Measurements from ENCODE around the gene WFIKKN1. TPM values are rescaled to one million over a fixed set of nuclear protein-coding genes. Genes with fewer than 3 reads are reported as not detected.

The WFIKKN1 gene
- total RNA-seq, 1 experiment from 2014 or later, result 0.07 TPM

DNA sequence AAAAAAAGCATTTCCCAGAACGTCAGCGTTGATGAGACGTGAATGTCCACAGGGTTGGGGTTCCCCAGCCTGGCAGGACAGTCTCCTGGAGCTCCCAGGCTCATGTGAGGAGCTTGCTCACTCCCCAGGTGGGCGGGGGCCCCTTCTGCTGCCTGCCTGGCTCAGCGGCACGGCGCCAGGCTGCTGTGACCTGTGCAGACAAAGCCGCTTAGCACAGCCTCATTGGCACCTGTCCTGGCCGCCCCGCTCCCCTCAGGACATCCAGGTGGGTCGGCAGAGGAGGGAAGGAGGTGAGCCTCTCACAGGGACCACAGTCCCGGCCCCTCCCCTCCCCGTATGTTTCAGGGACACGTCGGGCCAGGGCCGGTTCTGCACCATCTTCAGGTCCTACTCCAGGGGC is 12.9 kb upstream of the WFIKKN1 start:
- DNase-seq (ENCODE audit: low read depth), result no peak
- in situ Hi-C loops (cut with HindIII; ENCODE audit: low pct_unique_long_range_greater_than_20kb, low sequenced_read_pairs), result no loop called here

DNA sequence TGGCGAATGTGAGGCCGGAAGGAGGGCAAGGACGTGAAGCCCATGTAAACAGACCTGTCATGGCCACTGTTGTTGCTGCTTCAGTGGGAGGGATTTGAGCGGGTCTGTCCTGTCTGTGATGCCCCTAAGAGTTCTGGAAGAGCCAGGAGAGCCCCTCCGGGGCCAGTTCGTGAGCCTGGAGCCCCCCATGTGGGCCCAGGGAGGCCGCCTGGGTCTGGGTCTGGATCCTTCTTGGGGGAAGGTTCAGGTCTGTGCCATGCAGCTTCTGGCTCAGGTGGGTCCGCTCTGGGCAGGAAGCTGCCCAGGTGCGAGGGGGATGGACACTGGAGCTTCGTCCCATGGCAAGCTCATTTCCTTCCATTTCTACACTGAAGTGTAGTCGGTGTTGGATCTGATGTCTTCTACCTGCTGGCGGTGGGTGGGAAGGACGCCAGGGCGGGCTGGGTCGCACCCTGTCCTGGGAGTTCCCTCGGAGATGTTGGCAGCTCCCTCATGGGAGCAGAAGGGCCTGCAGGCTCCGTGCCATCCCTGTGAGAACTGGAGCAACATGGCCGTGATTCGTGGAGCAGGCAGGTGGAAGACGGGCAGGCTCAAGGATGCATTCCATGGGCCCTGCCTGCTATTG is 11.2 kb upstream of the WFIKKN1 start:
- no peak for DNase-seq (ENCODE audit: low read depth)
- in situ Hi-C loops (cut with HindIII; ENCODE audit: low pct_unique_long_range_greater_than_20kb, low sequenced_read_pairs), result no loop called here

DNA sequence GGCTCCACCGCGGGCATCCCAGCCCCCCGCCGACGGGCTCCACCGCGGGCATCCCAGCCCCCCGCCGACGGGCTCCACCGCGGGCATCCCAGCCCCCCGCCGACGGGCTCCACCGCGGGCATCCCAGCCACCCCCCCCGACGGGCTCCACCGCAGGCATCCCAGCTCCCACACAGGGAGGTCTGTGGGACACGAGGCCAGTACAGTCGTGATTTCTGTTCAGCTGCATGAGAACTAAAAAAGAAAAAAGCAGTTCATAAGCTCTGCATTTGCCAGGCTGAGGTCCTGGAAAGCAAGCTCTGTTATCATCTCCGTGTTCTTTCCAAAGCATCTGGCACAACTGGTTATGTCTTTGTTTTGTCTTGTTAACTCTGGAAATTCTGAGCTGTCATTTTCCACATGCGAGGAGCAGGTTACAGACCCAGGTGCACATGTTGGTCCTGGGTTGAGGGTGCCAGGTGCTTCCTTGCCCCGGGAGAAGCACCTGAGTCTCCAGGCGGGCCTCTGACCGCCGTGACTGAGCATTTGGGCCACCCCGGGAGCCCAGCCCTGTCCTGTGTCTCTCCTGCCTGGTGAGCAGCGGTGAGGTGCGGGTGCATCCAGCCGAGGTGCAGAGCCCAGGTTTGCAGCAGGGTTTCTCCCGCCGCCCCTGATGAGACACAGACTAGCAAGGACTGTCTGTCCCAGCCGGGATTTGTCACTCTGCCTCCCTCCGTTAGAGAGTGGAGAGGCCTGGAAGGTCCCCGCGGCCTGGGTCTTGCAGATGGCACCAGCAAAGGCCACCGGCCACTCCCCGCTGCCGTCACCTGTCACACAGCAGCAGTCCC is 9.9 kb upstream of the WFIKKN1 start:
- no peak for DNase-seq (ENCODE audit: low read depth)
- in situ Hi-C loops (cut with HindIII; ENCODE audit: low pct_unique_long_range_greater_than_20kb, low sequenced_read_pairs), result no loop called here

DNA sequence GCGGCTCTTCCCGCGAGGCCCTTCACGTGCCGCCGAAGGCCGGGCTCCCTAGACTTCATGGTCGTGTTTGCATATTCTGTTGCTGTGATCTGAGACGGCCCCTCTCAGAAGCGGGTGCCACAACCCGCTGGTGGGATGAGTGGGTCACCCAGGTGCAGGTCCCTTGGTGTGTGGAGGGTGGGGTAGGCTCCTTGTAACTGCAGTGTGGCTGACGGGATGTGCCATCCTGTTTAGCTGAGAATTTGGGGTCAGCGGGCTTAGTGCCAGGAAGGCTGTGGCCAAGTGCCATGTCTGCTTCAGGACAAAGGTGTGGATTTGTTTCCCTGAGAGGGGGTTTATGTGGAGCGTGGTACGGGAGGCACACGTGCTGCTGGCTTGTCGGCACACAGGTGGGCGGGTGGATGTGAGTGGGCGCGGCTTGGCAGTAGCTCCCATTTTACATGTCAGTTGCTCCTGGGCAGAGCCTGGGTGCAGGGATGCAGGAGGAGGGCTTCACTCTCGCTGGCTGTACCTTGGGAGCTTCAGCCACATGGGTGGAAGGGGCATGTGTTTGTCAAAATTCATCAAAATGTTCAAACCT is 9.2 kb upstream of the WFIKKN1 start:
- in situ Hi-C loops (cut with HindIII; ENCODE audit: low pct_unique_long_range_greater_than_20kb, low sequenced_read_pairs), result no loop called here
- no peak for DNase-seq (ENCODE audit: low read depth)

DNA sequence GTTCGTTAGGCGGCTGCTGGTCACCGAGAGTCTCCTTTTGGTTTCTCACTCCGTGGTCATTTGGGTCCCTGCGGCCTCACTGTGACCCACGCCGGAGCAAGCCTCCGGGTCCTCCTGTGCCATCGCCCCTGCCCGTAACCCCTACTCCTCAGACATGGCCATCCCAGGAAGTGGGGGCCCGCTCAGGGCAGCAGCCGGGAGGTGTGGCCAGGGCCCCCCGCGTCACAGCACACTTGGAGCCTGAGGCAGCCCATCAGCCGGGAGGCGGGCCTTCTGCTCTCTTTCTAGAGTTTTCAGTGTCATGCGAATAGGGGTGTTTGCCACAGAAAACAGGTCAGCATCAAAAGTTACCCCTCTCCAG is 7.9 kb upstream of the WFIKKN1 start:
- DNase-seq (ENCODE audit: low read depth), result no peak
- in situ Hi-C loops (cut with HindIII; ENCODE audit: low pct_unique_long_range_greater_than_20kb, low sequenced_read_pairs), result no loop called here

DNA sequence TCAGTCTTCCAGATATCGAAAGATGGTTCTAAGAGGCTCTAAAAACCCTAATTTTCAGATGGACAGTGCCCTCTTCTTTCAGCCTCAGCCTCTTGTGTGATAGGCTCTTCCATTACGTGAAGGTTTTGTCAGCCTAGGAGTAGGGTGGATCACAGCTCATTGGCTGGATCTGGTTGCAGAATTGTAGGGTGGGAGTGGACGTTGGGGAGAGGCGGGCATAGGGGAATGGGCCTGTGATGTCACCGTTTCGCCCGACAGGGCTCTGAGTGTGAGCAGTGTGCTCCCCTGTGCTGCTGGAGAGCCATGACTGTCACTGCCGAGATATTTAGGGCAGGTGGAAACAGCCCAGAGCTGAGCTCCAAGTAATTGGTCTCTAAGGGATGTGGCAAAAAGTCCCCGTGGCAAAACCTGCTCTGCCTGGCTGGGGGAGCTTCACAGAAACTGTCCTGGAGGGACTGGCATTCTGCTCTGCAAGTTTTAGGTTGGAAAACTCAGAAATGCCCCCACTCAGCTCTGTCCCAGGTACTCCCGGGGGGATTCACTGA is 6.2 kb upstream of the WFIKKN1 start:
- no peak for DNase-seq (ENCODE audit: low read depth)
- in situ Hi-C loops (cut with HindIII; ENCODE audit: low pct_unique_long_range_greater_than_20kb, low sequenced_read_pairs), result no loop called here

DNA sequence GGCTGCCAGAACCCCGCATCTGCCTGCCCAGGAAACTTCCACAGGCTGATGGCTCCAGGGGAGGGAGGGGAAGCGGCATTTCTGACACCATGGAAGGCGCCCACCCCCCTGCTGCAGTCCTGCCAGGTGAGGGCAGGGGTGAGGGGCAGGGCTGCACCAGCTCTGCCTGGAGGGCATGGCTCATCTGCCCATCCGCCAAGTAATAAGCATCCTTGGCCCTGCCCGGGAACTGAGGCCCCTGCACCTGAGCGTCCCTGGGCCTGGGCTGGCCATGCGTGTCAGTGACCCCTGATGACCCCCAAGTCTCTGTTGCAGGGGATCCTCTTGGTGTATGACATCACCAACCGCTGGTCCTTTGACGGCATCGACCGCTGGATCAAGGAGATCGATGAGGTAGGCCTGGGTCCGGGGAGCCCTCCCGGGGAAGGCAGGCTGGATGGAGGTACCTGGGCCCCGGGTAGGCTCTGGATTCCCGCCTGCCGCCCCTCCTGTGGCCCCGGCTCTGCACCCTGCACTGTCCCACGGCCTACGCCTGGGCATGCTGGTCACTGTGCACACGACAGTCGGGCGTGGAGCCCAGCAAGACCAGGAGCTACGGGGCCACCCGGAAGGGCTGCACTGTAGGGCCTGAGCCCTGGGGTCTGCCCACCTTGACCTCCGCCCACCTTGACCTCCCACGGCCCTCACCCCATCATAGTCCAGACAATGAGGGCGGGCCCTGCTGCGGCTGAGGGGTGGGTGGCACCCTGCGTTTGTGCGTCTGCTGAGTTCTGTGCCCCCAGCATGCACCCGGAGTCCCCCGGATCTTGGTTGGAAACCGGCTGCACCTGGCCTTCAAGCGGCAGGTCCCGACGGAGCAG is 5.4 kb upstream of the WFIKKN1 start:
- DNase-seq (ENCODE audit: low read depth), result no peak
- in situ Hi-C loops (cut with HindIII; ENCODE audit: low pct_unique_long_range_greater_than_20kb, low sequenced_read_pairs), result no loop called here

DNA sequence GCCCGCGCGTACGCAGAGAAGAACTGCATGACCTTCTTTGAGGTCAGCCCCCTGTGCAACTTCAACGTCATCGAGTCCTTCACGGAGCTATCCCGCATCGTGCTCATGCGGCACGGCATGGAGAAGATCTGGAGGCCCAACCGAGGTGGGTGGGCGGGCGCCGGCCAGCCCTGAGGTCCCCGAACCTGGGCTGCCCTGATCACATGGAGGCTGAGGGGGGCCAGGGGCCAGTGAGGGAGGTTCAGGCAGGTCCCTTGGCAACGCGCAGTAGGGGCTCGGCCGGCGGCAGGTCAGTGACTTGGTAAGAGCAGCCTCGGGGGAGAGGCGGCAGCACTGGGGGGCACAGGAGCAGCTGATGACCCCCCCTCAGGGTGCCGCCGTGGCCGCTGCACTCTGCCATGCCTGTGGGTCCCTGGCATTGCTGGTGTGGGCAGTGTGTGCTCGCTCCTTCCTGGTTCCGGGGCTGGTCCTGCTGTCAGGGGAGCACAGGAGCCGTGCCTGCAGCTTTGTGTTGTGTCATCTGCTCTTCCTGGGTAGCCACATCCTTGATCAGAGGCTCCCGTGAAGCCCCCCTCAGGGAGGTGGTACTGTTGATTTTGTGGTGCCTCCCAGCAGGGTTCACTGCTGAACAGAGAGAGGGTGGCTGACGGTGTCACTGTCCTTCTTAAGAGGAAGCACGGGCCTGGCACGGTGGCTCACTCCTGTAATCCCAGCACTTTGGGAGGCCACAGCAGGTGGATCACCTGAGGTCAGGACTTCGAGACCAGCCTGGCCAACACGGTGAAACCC is 4.6 kb upstream of the WFIKKN1 start:
- in situ Hi-C loops (cut with HindIII; ENCODE audit: low pct_unique_long_range_greater_than_20kb, low sequenced_read_pairs), result no loop called here
- no peak for DNase-seq (ENCODE audit: low read depth)

DNA sequence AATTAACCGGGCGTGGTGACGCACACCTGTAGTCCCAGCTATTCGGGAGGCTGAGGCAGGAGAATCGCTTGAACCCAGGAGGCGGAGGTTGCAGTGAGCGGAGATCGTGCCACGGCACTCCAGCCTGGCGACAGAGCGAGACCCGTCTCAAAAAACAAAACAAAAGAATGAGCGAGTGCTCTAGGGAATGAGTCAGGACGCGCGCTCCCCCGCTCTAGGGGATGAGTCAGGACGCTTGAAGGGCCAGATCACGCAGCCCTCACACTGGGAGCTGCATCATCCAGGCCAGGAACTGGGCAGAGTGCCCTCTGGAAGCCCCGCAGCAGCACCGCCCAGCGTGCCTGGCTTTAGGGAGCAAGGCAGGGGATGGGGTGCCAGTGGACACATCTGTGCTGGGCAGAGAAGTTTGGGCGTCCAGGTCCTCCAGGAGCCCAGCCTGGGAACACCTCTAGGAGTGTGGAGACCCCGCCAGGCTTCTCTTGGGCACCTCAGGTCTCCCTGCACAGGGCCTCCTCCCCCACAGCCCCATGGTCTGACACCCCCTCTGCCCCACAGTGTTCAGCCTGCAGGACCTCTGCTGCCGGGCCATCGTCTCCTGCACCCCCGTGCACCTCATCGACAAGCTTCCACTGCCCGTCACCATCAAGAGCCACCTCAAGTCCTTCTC is 3.9 kb upstream of the WFIKKN1 start:
- peak; percentile 97 for DNase-seq (ENCODE audit: low read depth)
- in situ Hi-C loops (cut with HindIII; ENCODE audit: low pct_unique_long_range_greater_than_20kb, low sequenced_read_pairs), result no loop called here

DNA sequence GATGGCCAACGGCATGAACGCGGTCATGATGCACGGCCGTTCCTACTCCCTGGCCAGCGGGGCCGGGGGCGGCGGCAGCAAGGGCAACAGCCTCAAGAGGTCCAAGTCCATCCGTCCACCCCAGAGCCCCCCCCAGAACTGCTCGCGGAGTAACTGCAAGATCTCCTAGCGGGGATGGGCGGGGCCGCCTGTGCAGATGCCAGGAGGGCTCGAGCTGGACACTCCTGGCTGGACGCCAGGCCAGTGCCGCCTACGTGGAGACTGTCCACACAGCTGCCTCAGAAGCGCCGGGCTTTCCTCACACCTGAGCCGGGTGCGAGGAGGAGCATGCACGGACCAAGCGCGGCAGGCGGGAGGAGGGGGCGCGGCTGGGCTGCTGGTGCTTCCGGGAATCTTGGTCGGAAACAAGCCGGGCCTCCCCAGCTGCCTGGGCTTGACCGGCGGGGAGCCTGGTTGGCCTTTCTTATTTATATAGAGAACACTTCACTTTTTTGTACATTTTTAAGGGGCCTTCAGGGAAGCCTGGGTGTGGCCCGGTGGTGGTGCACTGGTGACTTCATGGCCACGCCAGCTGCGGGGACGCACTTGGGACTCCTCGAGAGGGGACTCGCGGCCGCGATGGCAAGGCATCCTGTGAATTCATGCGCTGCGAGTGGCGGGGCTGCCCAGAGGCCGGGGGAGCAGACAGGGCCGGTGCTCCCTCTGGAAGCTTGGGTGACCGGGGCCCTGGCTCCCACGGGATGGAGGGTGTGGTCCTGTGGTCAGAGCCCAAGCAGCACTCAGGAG is 3.1 kb upstream of the WFIKKN1 start:
- DNase-seq (ENCODE audit: low read depth), result peak; percentile 98
- in situ Hi-C loops (cut with HindIII; ENCODE audit: low pct_unique_long_range_greater_than_20kb, low sequenced_read_pairs), result no loop called here

DNA sequence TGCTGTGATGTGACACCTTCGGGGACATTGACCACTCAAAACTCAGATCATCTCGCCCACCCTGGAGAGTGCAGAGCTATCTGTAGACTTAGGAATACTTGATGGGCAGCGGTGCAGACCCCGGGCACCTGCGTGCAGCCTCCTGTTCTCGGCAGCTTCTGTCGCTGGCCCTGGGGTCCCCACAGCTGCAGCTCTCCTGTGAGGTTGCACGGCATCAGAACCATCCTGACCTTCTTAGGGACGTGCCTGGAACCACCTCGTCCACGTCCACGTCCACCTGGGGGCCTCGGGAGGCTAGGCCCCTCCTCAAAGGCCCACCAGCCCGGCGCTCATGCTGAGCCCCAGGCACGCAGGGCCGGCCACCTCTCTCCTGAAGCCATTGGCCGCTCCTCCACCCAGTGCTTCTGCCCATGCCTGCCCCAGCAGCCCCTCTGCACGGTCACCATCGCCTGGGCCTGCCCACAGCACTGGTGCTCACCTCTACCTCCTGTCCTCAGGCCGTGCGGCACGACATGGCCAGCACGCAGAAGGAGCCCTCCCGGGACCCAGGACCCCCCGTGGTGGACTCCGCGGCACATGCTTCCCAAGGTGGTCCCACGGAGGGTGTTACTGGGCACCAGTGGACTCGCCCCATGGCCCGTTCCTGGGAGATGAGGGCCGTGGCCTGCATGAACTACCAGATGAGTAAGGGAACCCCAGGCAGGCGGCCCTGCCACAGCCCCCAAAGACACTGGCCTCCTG is 2.3 kb upstream of the WFIKKN1 start:
- no peak for DNase-seq (ENCODE audit: low read depth)
- in situ Hi-C loops (cut with HindIII; ENCODE audit: low pct_unique_long_range_greater_than_20kb, low sequenced_read_pairs), result no loop called here

DNA sequence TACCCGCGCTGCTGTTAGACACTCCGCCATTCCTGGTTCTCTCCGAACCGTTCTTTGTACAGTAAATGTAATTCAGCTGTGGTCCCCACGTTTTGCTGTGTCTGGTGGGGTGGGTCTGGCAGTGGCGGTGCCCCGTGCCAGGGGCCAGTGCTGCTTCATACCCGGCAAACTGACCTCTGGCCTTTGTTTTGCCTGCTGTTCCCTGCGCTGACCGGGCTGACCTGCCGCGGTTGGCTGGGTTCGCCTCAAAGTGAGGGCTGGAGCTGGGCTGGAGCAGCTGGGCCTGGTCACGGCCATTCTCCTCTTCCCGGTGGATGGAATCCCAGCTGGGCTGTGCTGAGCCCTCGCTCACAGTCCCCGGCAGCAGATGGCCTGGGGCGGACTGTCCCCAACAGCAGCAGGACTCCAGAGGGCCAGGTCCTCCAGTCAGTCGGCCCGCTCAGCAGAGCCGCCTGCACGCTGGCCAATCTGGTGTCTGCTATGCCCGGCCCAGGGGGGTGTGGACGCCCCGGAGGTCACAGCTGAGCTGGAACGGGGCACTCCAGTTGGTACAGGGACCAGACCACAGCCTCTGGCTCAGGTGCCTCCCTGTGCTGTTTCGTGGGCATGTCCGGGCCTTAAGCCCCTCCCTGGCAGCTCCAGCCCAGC is 1.5 kb upstream of the WFIKKN1 start:
- DNase-seq (ENCODE audit: low read depth), result no peak
- in situ Hi-C loops (cut with HindIII; ENCODE audit: low pct_unique_long_range_greater_than_20kb, low sequenced_read_pairs), result no loop called here

DNA sequence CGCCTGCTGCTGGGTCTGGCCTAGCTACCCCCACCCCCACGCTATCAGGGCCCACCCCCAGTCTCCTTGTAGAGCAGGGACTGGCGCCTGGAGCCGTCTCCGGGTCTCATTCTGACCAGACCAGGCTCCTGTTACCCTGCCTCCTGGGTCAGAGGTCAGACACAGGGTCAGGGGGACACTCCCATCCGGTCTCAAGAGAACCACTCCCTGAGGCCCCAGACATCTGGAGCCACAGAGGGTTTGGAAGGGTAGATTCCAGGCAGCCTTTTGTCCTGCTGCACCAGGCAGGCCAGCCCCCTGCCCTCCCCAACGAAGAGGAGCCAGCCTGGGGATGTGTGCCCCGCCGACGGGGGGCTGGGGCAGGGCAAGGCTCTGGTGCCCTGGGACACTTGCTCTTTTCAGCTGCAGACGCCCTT is 944 bp upstream of the WFIKKN1 start:
- in situ Hi-C loops (cut with HindIII; ENCODE audit: low pct_unique_long_range_greater_than_20kb, low sequenced_read_pairs), result no loop called here
- no peak for DNase-seq (ENCODE audit: low read depth)

DNA sequence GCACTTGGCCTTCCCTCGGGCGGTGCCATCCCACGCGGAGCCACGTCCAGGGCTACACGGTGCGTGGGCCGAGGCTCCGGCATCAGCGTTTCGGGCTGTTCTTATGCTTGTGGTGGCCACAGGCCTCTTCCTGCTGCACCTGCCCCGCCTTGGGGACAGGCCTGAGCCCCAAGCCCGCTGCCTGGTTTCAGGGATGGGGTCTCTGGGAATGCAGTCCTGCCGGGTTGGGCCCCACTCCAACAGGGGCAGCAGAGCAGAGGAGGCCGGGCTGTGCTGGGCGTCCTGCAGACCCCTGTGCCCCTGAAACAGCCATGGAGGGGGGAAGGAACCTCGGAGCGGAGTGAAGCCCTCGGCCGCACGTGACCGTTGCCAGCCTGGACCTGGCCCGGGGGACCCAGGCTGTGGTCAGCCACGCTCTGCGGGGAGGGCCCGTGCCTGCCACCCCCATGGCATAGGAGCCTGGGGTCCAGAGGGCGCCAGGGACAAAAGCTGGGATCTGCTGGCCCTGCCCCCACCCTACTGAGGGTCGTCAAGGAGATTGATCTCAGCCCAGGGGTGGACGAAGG is 453 bp upstream of the WFIKKN1 start:
- in situ Hi-C loops (cut with HindIII; ENCODE audit: low pct_unique_long_range_greater_than_20kb, low sequenced_read_pairs), result no loop called here
- no peak for DNase-seq (ENCODE audit: low read depth)

DNA sequence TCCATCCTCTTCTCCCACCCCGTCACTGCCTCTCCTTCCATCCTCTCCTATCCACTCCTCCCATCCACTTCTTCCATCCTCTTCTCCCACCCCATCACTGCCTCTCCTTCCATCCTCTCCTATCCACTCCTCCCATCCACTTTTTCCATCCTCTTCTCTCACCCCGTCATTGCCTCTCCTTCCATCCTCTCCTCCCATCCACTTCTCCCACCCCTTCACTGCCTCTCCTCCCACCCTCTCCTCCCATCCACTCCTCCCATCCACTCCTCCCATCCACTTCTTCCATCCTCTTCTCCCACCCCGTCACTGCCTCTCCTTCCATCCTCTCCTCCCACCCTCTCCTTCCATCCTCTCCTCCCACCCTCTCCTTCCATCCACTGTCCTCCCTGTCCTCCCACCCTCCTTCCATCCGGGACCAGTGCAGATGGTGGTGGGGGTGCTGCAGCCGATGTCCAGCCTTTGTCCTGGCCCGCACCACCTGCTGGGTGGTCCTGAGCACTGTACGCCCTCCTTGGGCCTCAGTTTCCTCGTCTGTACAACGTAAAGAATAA is 1.1 kb downstream of the WFIKKN1 start:
- in situ Hi-C loops (cut with HindIII; ENCODE audit: low pct_unique_long_range_greater_than_20kb, low sequenced_read_pairs), result no loop called here

More for the DNA sequence above, 1.1 kb downstream of the WFIKKN1 start:
- DNase-seq (ENCODE audit: low read depth), result no peak

Data from Caki2 (cell line).